Measurements from ENCODE around the gene NHERF2. TPM values are rescaled to one million over a fixed set of nuclear protein-coding genes. Genes with fewer than 3 reads are reported as not detected.

NHERF2 gene
- total and polyA plus RNA-seq, 2 of the 4 experiments (the other 2 are of a cell fraction): 18.6 to 77.8 TPM

DNA sequence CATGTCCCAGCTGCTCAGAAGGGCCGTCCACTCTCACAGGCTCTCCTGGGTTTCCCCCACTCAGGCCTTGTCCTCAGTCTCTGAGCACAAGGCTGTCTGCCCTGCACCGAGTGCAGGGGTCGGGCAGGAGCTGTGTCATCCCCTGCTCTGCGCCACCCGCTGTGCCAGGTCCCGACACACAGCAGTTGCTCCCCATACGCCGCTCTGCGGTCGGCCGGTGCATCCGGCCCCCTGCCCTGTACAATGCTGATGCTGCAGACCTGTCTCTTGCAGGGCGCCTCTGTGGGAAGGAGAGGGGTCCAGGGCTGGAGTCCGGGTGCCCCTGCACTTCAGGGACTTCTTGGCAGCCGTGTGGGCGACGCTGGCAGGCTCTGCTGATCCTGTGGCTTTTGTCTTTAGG is 27.2 kb downstream of the NHERF2 start:
- Histone ChIP-seq H2BK5ac (ENCODE audit: low read depth, low read length, poor library complexity, severe bottlenecking) (no peak overlapping the region), H3K4ac (ENCODE audit: low read depth, low read length) (no peak overlapping the region), H2BK15ac (ENCODE audit: low read depth, low read length) (no peak overlapping the region), H3K79me1 (ENCODE audit: low read depth in 1 of 2, low read length in 2 of 2) (peaks cover 8 to 38% of the 10 kb centered on the region in 2 experiments), H2AK5ac (ENCODE audit: low read depth, low read length) (no peak overlapping the region), H2AK9ac (replicated peaks; ENCODE audit: low read depth, low read length, poor library complexity) (no peak overlapping the region), H4K5ac (ENCODE audit: low read depth, low read length) (no peak overlapping the region), H3K36me3 (ENCODE audit: control insufficient read depth, insufficient read depth, low read length) (peaks cover 60% of the 10 kb centered on the region), H3K4me2 (ENCODE audit: low read depth, low read length) (no peak overlapping the region), H4K91ac (ENCODE audit: insufficient read depth, low read depth, low read length) (no peak overlapping the region), H3K9me3 (ENCODE audit: control insufficient read depth, insufficient read depth, low read length) (no peaks in the 10 kb centered on the region), H3K4me1 (ENCODE audit: control insufficient read depth, insufficient read depth, low read length) (no peaks in the 10 kb centered on the region), H2BK20ac (ENCODE audit: low read depth, low read length) (no peak overlapping the region), H4K8ac (ENCODE audit: low read depth in 2 of 2, low read length in 2 of 2) (no peak overlapping the region), H2BK120ac (ENCODE audit: low read depth, low read length) (no peak overlapping the region), H3K23ac (ENCODE audit: low read depth, low read length) (no peak overlapping the region), H3K4me3 (ENCODE audit: insufficient read depth, low read depth, low read length) (no peak overlapping the region), H4K20me1 (ENCODE audit: insufficient read depth, low read length) (no peaks in the 10 kb centered on the region; the same call in none of the 2 replicates), H3K9ac (ENCODE audit: low read depth, low read length) (no peak overlapping the region), H3K9me1 (ENCODE audit: insufficient read depth, low read length) (no peaks in the 10 kb centered on the region), H3K56ac (ENCODE audit: extremely low read depth, insufficient read depth, low read length) (no peak overlapping the region), H3K27ac (ENCODE audit: insufficient read depth, low read length) (no peak overlapping the region), H3K27me3 (ENCODE audit: control insufficient read depth, insufficient read depth, low read length) (no peaks in the 10 kb centered on the region), H2AFZ (replicated peaks; ENCODE audit: low read length, poor library complexity) (no peak overlapping the region), H3K14ac (replicated peaks; ENCODE audit: low read depth, low read length) (no peak overlapping the region), H3K18ac (ENCODE audit: low read depth, low read length) (no peak overlapping the region)
- DNase-seq (no peak), ATAC-seq (ENCODE audit: low read depth) (no peak)
- POLR2A ChIA-PET (ENCODE audit: unreplicated experiment): no interaction called here
- BruUV-seq (replicated peaks): no TSS peak
- dilution Hi-C loops (cut with HindIII; ENCODE audit: low sequenced_read_pairs, unreplicated experiment) (no loop called here), in situ Hi-C loops (cut with MboI; ENCODE audit: low sequenced_read_pairs) (no loop called here), intact Hi-C loops (cut with micrococcal nuclease) (no loop called here)
- 94% methylated on average over 6 of the region's 17 CpGs; no CpG with 5 or more reads in 1 of the 2 experiments for WGBS, 2 experiments (ENCODE audit: extremely low coverage in 2 of 2, insufficient read length in 1 of 2)
- TF ChIP-seq MXI1 (IDR thresholded peaks at IDR 0.05; ENCODE audit: borderline replicate concordance, low read depth, low read length) (no peak), BHLHE40 (IDR thresholded peaks at IDR 0.05; ENCODE audit: low read depth, low read length) (no peak), MAZ (IDR thresholded peaks at IDR 0.05; ENCODE audit: borderline replicate concordance, low read depth, low read length) (no peak), RFX5 (IDR thresholded peaks at IDR 0.05; ENCODE audit: low read depth, low read length) (no peak), MAFK (IDR thresholded peaks at IDR 0.05; ENCODE audit: low read depth, low read length) (no peak), RCOR1 (IDR thresholded peaks at IDR 0.05; ENCODE audit: insufficient replicate concordance, low read length) (no peak), CHD1 (IDR thresholded peaks at IDR 0.05; ENCODE audit: low read depth, low read length) (no peak)
- TF ChIP-seq, protein P1, sequence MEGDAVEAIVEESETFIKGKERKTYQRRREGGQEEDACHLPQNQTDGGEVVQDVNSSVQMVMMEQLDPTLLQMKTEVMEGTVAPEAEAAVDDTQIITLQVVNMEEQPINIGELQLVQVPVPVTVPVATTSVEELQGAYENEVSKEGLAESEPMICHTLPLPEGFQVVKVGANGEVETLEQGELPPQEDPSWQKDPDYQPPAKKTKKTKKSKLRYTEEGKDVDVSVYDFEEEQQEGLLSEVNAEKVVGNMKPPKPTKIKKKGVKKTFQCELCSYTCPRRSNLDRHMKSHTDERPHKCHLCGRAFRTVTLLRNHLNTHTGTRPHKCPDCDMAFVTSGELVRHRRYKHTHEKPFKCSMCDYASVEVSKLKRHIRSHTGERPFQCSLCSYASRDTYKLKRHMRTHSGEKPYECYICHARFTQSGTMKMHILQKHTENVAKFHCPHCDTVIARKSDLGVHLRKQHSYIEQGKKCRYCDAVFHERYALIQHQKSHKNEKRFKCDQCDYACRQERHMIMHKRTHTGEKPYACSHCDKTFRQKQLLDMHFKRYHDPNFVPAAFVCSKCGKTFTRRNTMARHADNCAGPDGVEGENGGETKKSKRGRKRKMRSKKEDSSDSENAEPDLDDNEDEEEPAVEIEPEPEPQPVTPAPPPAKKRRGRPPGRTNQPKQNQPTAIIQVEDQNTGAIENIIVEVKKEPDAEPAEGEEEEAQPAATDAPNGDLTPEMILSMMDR (conservative IDR thresholded peaks at IDR 0.05; ENCODE audit: low read depth, low read length): no peak
- CTCF ChIA-PET: no interaction called here
